Upper lobe of right lung (tissue), 1 donor: Measurements from ENCODE around the gene CPED1. TPM values are rescaled to one million over a fixed set of nuclear protein-coding genes. Genes with fewer than 3 reads are reported as not detected.
"Not testable (repeated sequence)": the region's sequence is repeated elsewhere in the genome, so short reads cannot be mapped to it uniquely, and the experiment has no call there.

ENCODE experiments used
- ATAC-seq: fragments of 200-7000 bp; cut with Tn5 transposase; one replicate; pipeline ENCODE4 v1.9.1; 2020; ENCODE audit warnings: mild to moderate bottlenecking, moderate library complexity
- DNase-seq: peaks from one replicate; pipeline ENCODE4 v3.0.0-alpha.2; 2020
- H3K27ac ChIP-seq: fragments of 200-600 bp; one replicate; pipeline ENCODE4 v1.8.0; 2022
- H3K27me3 ChIP-seq: fragments of 200-600 bp; one replicate; pipeline ENCODE4 v1.8.0; 2022; ENCODE audit warnings: mild to moderate bottlenecking
- H3K36me3 ChIP-seq: fragments of 200-600 bp; one replicate; pipeline ENCODE4 v1.8.0; 2022
- H3K4me1 ChIP-seq: fragments of 200-600 bp; one replicate; pipeline ENCODE4 v1.8.0; 2022
- H3K4me3 ChIP-seq: fragments of 200-600 bp; one replicate; pipeline ENCODE4 v1.8.0; 2022; ENCODE audit warnings: mild to moderate bottlenecking
- H3K9me3 ChIP-seq: fragments of 200-600 bp; one replicate; pipeline ENCODE4 v1.8.0; 2022
- intact Hi-C: fragments of 100-400 bp; cut with DNase I; formaldehyde crosslinking; loops from one replicate; pipeline ENCODE4 v1.11.0; 2022
- total RNA-seq: library from RNA; stranded (reverse); fragmentation: NEBNext Ultra II Directional; extraction: Animal tissue kit (Norgen Biotek cat#: 25700); gene quantifications from one replicate; pipeline ENCODE4 v1.2.1, GENCODE V29; 2021
- TF ChIP-seq, protein P1 (sequence below): fragments of 200-600 bp; IDR thresholded peaks from one replicate; pipeline ENCODE4 v1.8.0; 2022; ENCODE audit warnings: antibody characterized with exemption
- donor health status: DM: no; HTN: yes; CAD: no; lungs with severe emphysema.

CPED1 gene
- total RNA-seq, 1 donor from 2014 or later: 39.2 TPM

DNA sequence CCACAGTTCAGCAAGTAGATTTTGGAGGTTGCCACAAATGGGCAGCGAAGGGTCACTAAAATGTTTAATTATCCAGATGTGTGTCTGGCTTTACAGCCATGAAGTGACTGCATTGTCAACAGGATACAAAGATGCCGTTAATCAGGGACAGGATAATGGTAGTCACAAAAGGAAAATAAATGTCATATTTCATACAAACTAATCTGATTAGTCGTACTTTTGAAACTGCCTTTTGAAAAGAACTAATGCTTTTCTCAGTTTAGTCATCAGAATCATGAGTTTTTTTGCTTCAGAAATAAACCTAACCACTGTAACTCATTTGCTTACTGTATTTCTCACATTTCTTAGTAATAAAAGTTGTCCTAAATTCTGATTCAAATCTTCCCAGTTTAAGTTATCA, 318.1 kb downstream of the CPED1 start:
- Histone ChIP-seq H3K27ac (no peak overlapping the region), H3K4me1 (no peaks in the 10 kb centered on the region), H3K4me3 (no peak overlapping the region), H3K9me3 (no peaks in the 10 kb centered on the region), H3K36me3 (no peaks in the 10 kb centered on the region), H3K27me3 (no peaks in the 10 kb centered on the region)
- intact Hi-C loops: no loop called here
- DNase-seq: no peak
- TF ChIP-seq, protein P1, sequence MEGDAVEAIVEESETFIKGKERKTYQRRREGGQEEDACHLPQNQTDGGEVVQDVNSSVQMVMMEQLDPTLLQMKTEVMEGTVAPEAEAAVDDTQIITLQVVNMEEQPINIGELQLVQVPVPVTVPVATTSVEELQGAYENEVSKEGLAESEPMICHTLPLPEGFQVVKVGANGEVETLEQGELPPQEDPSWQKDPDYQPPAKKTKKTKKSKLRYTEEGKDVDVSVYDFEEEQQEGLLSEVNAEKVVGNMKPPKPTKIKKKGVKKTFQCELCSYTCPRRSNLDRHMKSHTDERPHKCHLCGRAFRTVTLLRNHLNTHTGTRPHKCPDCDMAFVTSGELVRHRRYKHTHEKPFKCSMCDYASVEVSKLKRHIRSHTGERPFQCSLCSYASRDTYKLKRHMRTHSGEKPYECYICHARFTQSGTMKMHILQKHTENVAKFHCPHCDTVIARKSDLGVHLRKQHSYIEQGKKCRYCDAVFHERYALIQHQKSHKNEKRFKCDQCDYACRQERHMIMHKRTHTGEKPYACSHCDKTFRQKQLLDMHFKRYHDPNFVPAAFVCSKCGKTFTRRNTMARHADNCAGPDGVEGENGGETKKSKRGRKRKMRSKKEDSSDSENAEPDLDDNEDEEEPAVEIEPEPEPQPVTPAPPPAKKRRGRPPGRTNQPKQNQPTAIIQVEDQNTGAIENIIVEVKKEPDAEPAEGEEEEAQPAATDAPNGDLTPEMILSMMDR: no peak
- ATAC-seq: no peak

DNA sequence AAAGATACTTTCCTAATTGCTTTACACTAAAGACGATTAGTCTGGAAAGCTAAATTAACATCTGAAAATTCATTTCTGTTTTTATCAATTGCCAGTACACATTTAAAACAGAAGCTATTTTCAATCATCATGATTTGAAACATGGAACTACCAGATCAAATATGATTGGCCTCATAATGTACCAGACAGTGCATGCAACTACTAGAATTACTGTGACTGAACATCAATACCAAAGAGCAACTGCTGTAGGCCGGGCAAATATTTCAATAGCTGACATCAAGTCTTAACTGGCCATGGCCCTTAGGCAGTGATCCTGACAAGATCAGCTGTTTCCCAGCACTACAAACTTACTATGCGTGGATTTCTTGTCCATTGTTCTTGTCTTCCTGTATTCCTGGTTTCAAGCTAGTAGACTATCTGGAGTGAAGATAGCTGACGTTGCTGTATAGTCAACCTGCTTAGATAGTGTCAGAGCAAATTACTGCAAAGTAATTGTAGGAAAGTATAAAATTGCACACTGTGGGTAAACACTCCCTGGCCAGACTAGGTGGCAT, 318.6 kb downstream of the CPED1 start:
- no peak for ATAC-seq
- Histone ChIP-seq H3K9me3 (no peaks in the 10 kb centered on the region), H3K27ac (no peak overlapping the region), H3K36me3 (no peaks in the 10 kb centered on the region), H3K4me1 (no peaks in the 10 kb centered on the region), H3K27me3 (no peaks in the 10 kb centered on the region), H3K4me3 (no peak overlapping the region)
- TF ChIP-seq, protein P1: no peak
- no peak for DNase-seq
- intact Hi-C loops: no loop called here

DNA sequence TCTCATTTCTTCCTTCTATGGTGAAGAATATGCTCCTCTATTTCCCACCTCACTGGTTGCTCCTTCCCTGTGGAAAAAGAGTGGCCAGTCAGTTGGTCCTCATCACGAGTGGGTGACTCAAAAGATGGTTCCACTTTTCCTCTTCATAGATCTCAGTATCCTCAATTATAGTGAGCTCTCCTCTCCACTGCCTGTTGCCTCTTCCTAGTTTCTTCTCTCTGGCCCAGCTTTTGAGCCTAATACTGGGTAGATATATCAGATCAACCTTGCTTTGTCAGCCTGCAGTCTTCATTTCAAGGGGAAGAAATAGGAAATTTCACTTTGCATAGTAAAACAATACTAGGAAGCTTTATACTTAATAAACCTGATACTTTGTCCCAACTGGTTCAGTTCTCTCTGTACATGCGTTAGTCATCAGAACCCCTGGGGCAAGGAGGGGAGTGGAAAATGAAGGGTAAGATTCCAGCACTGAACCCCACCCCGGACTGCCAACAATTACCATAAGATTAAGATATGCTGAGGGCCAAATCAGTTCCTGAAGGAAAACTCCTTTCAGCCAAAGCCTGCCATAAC, 324.8 kb downstream of the CPED1 start:
- Histone ChIP-seq H3K4me3 (no peak overlapping the region), H3K36me3 (no peaks in the 10 kb centered on the region), H3K27ac (no peak overlapping the region), H3K4me1 (no peaks in the 10 kb centered on the region), H3K9me3 (no peaks in the 10 kb centered on the region), H3K27me3 (no peaks in the 10 kb centered on the region)
- ATAC-seq (no peak), DNase-seq (no peak)
- intact Hi-C loops: no loop called here
- TF ChIP-seq, protein P1: no peak

GRCh38 chr7:121313793-121314676, 325.5 kb downstream of the CPED1 start:
- Histone ChIP-seq H3K27me3 (no peaks in the 10 kb centered on the region), H3K4me3 (no peak overlapping the region), H3K4me1 (no peaks in the 10 kb centered on the region), H3K9me3 (no peaks in the 10 kb centered on the region), H3K36me3 (no peaks in the 10 kb centered on the region), H3K27ac (no peak overlapping the region)
- ATAC-seq: no peak
- intact Hi-C loops: no loop called here
- DNase-seq: no peak
- TF ChIP-seq, protein P1: no peak

DNA sequence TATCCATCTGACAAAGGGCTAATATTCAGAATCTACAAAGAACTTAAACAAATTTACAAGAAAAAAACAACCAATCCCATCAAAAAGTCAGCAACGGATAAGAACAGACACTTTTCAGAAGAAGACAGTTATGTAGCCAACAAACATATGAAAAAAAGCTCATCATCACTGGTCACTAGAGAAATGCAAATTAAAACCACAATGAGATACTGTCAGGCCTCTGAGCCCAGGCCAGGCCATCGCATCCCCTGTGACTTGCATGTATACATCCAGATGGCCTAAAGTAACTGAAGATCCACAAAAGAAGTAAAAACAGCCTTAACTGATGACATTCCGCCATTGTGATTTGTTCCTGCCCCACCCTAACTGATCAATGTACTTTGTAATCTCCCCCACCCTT, 326.7 kb downstream of the CPED1 start:
- H3K4me1 ChIP-seq, H3K36me3 ChIP-seq, intact Hi-C loops, H3K27me3 ChIP-seq, H3K9me3 ChIP-seq, DNase-seq, H3K27ac ChIP-seq, H3K4me3 ChIP-seq, ATAC-seq: not testable (repeated sequence)

- no peak overlapping the region for H3K4me3 ChIP-seq
- no peaks in the 10 kb centered on the region for H3K36me3 ChIP-seq
- DNase-seq (no peak), ATAC-seq (no peak)
- H3K27me3 ChIP-seq: peaks cover 13% of the 10 kb centered on the region
- intact Hi-C loops: no loop called here
- no peaks in the 10 kb centered on the region for H3K4me1 ChIP-seq
- H3K27ac ChIP-seq: no peak overlapping the region
- TF ChIP-seq, protein P1: no peak
- H3K9me3 ChIP-seq: no peaks in the 10 kb centered on the region
These were observed 333.9 kb downstream of the CPED1 start for GRCh38 chr7:121322460-121322859.
